A549 (cell line): ENCODE measurements around the gene KCNAB1. TPM values are rescaled to one million over a fixed set of nuclear protein-coding genes. Genes with fewer than 3 reads are reported as not detected.
A peak's percentile ranks its signal among the peaks of the same experiment; 100 is the strongest.

ENCODE experiments used
- ATAC-seq, 2 experiments: fragments of 200-7000 bp in 1 of 2; fragments of >200 bp in 1 of 2; cut with Nextera tagmentation in 1 of 2; cut with Tn5 transposase in 1 of 2; 3 replicates each; pipeline versions ENCODE4 v1.8.0 to v1.9.1; 2018 to 2020; ENCODE audit warnings: mild to moderate bottlenecking in 1 of 2, moderate library complexity in 1 of 2
- CTCF ChIA-PET: fragments of 300-600 bp; sonication (Branson Sonifier 250); formaldehyde crosslinking; extraction: SDS; loops from one replicate; lab custom pipeline; 2021; ENCODE audit warnings: antibody characterized with exemption, inconsistent platforms; lab: Yijun Ruan, JAX
- POLR2A ChIA-PET: fragments of 350-600 bp; formaldehyde crosslinking; extraction: SDS; loops from one replicate; lab custom pipeline; 2021; ENCODE audit warnings: antibody characterized with exemption, inconsistent platforms; lab: Yijun Ruan, JAX
- DNase-seq, 2 experiments: peaks; one replicate each; pipeline versions ENCODE4 v3.0.0 to v3.0.0-alpha.2; 2011 to 2016; ENCODE audit warnings: low read depth in 1 of 2, low spot score in 1 of 2
- FAIRE-seq: peaks from 2 replicates; lab custom pipeline; 2011; peaks lifted over from hg19 to GRCh38; lab: Jason Lieb, UNC
- H3K27ac ChIP-seq, 2 experiments: fragments of >200 bp; sonication (Bioruptor Twin); formaldehyde crosslinking; 3 replicates each; pipeline ENCODE4 v1.5.1; 2016 to 2017
- H3K4me1 ChIP-seq: fragments of >200 bp; sonication (Bioruptor Twin); formaldehyde crosslinking; 3 replicates; pipeline ENCODE4 v1.6.1; 2016
- H3K4me2 ChIP-seq: fragments of >200 bp; sonication (Bioruptor Twin); formaldehyde crosslinking; 3 replicates; pipeline ENCODE4 v1.6.1; 2016
- H3K4me3 ChIP-seq: fragments of >200 bp; sonication (Bioruptor Twin); formaldehyde crosslinking; 3 replicates; pipeline ENCODE4 v1.5.1; 2016
- H3K9me3 ChIP-seq: fragments of >200 bp; sonication (Bioruptor Twin); formaldehyde crosslinking; 3 replicates; pipeline ENCODE4 v1.6.1; 2016
- BCL3 ChIP-seq: fragments of >200 bp; sonication (Bioruptor Twin); formaldehyde crosslinking; IDR thresholded peaks from 3 replicates; pipeline ENCODE4 v1.6.1; 2016
- CBX8 ChIP-seq: fragments of 200-600 bp; sonication (generic); IDR thresholded peaks from 2 replicates; pipeline ENCODE4 v1.6.1; 2016
- CEBPB ChIP-seq, 2 experiments: fragments of >200 bp in 1 of 2; sonication (Bioruptor Twin) in 1 of 2; formaldehyde crosslinking in 1 of 2; IDR thresholded peaks; 2 replicates each; pipeline ENCODE4 v1.6.1; 2012 to 2016
- CHD4 ChIP-seq: fragments of 200-600 bp; sonication (generic); IDR thresholded peaks from 2 replicates; pipeline ENCODE4 v1.6.1; 2016; ENCODE audit warnings: antibody characterized with exemption, mild to moderate bottlenecking, borderline replicate concordance
- ELK1 ChIP-seq: fragments of 150-350 bp; IDR thresholded peaks from 2 replicates; pipeline ENCODE4 v1.6.1; 2014; ENCODE audit warnings: low read depth, mild to moderate bottlenecking, low read length
- EP300 ChIP-seq, 2 experiments: fragments of >200 bp; sonication (Bioruptor Twin); formaldehyde crosslinking; IDR thresholded peaks; 2 replicates in 1 of 2; 3 replicates in 1 of 2; pipeline ENCODE4 v1.6.1; 2016 to 2017
- ESRRA ChIP-seq: fragments of 150-350 bp; IDR thresholded peaks from 2 replicates; pipeline ENCODE4 v1.6.1; 2014; ENCODE audit warnings: mild to moderate bottlenecking, low read length, borderline replicate concordance
- FOSB ChIP-seq: fragments of 250-450 bp; sonication (Bioruptor Pico); IDR thresholded peaks from 2 replicates; pipeline ENCODE4 v1.5.0; 2020; ENCODE audit warnings: mild to moderate bottlenecking, moderate library complexity
- FOSL2 ChIP-seq, 2 experiments: fragments of 450-650 bp in 1 of 2; fragments of >200 bp in 1 of 2; sonication (Bioruptor Twin) in 1 of 2; formaldehyde crosslinking; IDR thresholded peaks; 2 replicates each; pipeline versions ENCODE4 v1.5.0 to v1.6.1; 2016 to 2020; ENCODE audit warnings: mild to moderate bottlenecking in 1 of 2, moderate library complexity in 1 of 2
- HES2 ChIP-seq: fragments of >200 bp; sonication (Bioruptor Twin); formaldehyde crosslinking; IDR thresholded peaks from 2 replicates; pipeline ENCODE4 v1.6.1; 2016
- HOXA7 ChIP-seq: fragments of 250-450 bp; sonication (Bioruptor Pico); IDR thresholded peaks from 2 replicates; pipeline ENCODE4 v1.5.0; 2020; ENCODE audit warnings: mild to moderate bottlenecking, moderate library complexity
- HOXB13 ChIP-seq: fragments of 250-450 bp; sonication (Bioruptor Pico); IDR thresholded peaks from 2 replicates; pipeline ENCODE4 v1.5.0; 2020; ENCODE audit warnings: low read depth, mild to moderate bottlenecking, moderate library complexity
- JUNB ChIP-seq: fragments of >200 bp; sonication (Bioruptor Twin); formaldehyde crosslinking; IDR thresholded peaks from 2 replicates; pipeline ENCODE4 v1.6.1; 2016
- KDM1A ChIP-seq: fragments of 200-600 bp; sonication (generic); IDR thresholded peaks from 2 replicates; pipeline ENCODE4 v1.6.1; 2016; ENCODE audit warnings: low read depth, mild to moderate bottlenecking
- MAFK ChIP-seq: fragments of 450-650 bp; IDR thresholded peaks from 2 replicates; pipeline ENCODE4 v1.6.1; 2014; ENCODE audit not compliant: partially characterized antibody
- NR3C1 ChIP-seq: fragments of >200 bp; sonication (Bioruptor Twin); formaldehyde crosslinking; IDR thresholded peaks from 3 replicates; pipeline ENCODE4 v1.6.1; 2017
- POLR2A ChIP-seq: IDR thresholded peaks from 2 replicates; pipeline ENCODE4 v1.6.1; 2012; ENCODE audit warnings: mild to moderate bottlenecking, low read length
- RAD21 ChIP-seq, 2 experiments: fragments of >200 bp in 1 of 2; sonication (Bioruptor Twin) in 1 of 2; formaldehyde crosslinking in 1 of 2; IDR thresholded peaks in 1 of 2; conservative IDR thresholded peaks in 1 of 2; 2 replicates in 1 of 2; 3 replicates in 1 of 2; pipeline ENCODE4 v1.6.1; 2012 to 2018; ENCODE audit warnings: inconsistent platforms in 1 of 2
- RFX5 ChIP-seq: fragments of 450-650 bp; IDR thresholded peaks from 2 replicates; pipeline ENCODE4 v1.7.1; 2014; ENCODE audit warnings: antibody characterized with exemption, mild to moderate bottlenecking, moderate library complexity
- RNF2 ChIP-seq: fragments of 200-600 bp; sonication (generic); IDR thresholded peaks from 2 replicates; pipeline ENCODE4 v1.6.1; 2016; ENCODE audit warnings: low read depth, mild to moderate bottlenecking, antibody characterized with exemption, moderate library complexity, borderline replicate concordance
- SREBF2 ChIP-seq: fragments of 450-650 bp; IDR thresholded peaks from 2 replicates; pipeline ENCODE4 v1.6.1; 2014; ENCODE audit warnings: mild to moderate bottlenecking, moderate library complexity
- TFCP2L1 ChIP-seq: fragments of 250-450 bp; sonication (Bioruptor Pico); IDR thresholded peaks from 2 replicates; pipeline ENCODE4 v1.5.0; 2021; ENCODE audit warnings: mild to moderate bottlenecking
- ZSCAN20 ChIP-seq: fragments of 250-450 bp; sonication (Bioruptor Pico); IDR thresholded peaks from 2 replicates; pipeline ENCODE4 v1.8.0; 2022; ENCODE audit warnings: mild to moderate bottlenecking, moderate library complexity
- WGBS: methylation state at CpG from one replicate; pipeline ENCODE4 v1.1.6; 2017; ENCODE audit errors: missing lambda C conversion rate; 5-methylcytosine and 5-hydroxymethylcytosine counted together
- polyA plus RNA-seq, 4 experiments: library from polyadenylated mRNA; depleted of rRNA in 3 of 4; stranded (reverse); fragments of >200 nt; fragmentation: RNase III in 1 of 4; extraction: RNeasy Plus Mini Kit Qiagen cat#74134 plus additional on column Dnase treatment in 1 of 4; gene quantifications; 2 replicates in 3 of 4; 3 replicates in 1 of 4; pipeline ENCODE4 v1.2.3, GENCODE V29; 2011 to 2017

Gene KCNAB1
- polyA plus RNA-seq, 2 of the 4 experiments (the other 2 are of a cell fraction) = not detected

- no peak for ATAC-seq
- Histone ChIP-seq H3K27ac (no peak overlapping the region), H3K4me3 (no peak overlapping the region), H3K9me3 (no peaks in the 10 kb centered on the region), H3K4me2 (no peak overlapping the region), H3K4me1 (no peaks in the 10 kb centered on the region)
- POLR2A ChIA-PET = no interaction called here
- TF ChIP-seq CEBPB (IDR thresholded peaks at IDR 0.05) = no peak
- TF ChIP-seq CHD4 = no peak
- no peak for TF ChIP-seq SREBF2
- TF ChIP-seq EP300 (IDR thresholded peaks at IDR 0.05) = no peak
- TF ChIP-seq TFCP2L1 = no peak
- no peak for TF ChIP-seq RAD21 (conservative IDR thresholded peaks at IDR 0.05 in 1 of 2, IDR thresholded peaks at IDR 0.05 in 1 of 2)
- TF ChIP-seq FOSB (CRISPR knock-in tag) = no peak
- no peak for TF ChIP-seq HOXA7
- TF ChIP-seq JUNB = no peak
- TF ChIP-seq HOXB13 (CRISPR knock-in tag) = no peak
- TF ChIP-seq FOSL2 (IDR thresholded peaks at IDR 0.05) = no peak
- TF ChIP-seq FOSL2 (CRISPR knock-in tag; IDR thresholded peaks at IDR 0.05) = no peak
- no peak for TF ChIP-seq KDM1A
- TF ChIP-seq RNF2 = no peak
- no peak for FAIRE-seq
- CTCF ChIA-PET = interaction anchor here (0.7 to 1.2 kb wide), 2 partner anchors 47 to 197 kb away, joined by 3 to 4 read pairs; no protein-coding TSS in a partner anchor
- DNase-seq = no peak
- WGBS = 29% methylated on average over 4 of the region's 4 CpGs
Measured at GRCh38 chr3:156102267-156102931, 18.0 kb upstream of the KCNAB1 start.

- ChIA-PET CTCF (interaction anchor here (1.0 kb wide), 1 partner anchor 159 kb away, joined by 3 read pairs; no protein-coding TSS in a partner anchor), POLR2A (no interaction called here)
- no peaks in the 10 kb centered on the region for H3K9me3 ChIP-seq
- FAIRE-seq = no peak
- no peak for TF ChIP-seq RAD21 (conservative IDR thresholded peaks at IDR 0.05 in 1 of 2, IDR thresholded peaks at IDR 0.05 in 1 of 2)
- no peak for TF ChIP-seq POLR2A
- TF ChIP-seq FOSB (CRISPR knock-in tag) = no peak
- no peak for TF ChIP-seq MAFK
- no peak for TF ChIP-seq RFX5
- TF ChIP-seq NR3C1 = no peak
- TF ChIP-seq ELK1 = no peak
- no peak for TF ChIP-seq BCL3
- TF ChIP-seq HES2 = no peak
- no peak for TF ChIP-seq ESRRA
- no peak for TF ChIP-seq HOXA7
- TF ChIP-seq SREBF2 = no peak
- no peak for TF ChIP-seq ZSCAN20 (CRISPR knock-in tag)
- no peak for TF ChIP-seq CBX8
- TF ChIP-seq TFCP2L1 = no peak
- H3K27ac ChIP-seq = no peak overlapping the region
- DNase-seq = peak in 1 of 2 experiments; percentile 5
- ATAC-seq = peak; percentile 62 to 79; a peak in 4 of 6 replicates
- WGBS = 40% methylated on average over 7 of the region's 7 CpGs
- no peaks in the 10 kb centered on the region for H3K4me1 ChIP-seq
- no peak overlapping the region for H3K4me2 ChIP-seq
- H3K4me3 ChIP-seq = no peak overlapping the region
Measured at GRCh38 chr3:156106721-156107373, 13.5 kb upstream of the KCNAB1 start.
